Measurements from ENCODE around the gene LIN28A.

The LIN28A gene

DNA sequence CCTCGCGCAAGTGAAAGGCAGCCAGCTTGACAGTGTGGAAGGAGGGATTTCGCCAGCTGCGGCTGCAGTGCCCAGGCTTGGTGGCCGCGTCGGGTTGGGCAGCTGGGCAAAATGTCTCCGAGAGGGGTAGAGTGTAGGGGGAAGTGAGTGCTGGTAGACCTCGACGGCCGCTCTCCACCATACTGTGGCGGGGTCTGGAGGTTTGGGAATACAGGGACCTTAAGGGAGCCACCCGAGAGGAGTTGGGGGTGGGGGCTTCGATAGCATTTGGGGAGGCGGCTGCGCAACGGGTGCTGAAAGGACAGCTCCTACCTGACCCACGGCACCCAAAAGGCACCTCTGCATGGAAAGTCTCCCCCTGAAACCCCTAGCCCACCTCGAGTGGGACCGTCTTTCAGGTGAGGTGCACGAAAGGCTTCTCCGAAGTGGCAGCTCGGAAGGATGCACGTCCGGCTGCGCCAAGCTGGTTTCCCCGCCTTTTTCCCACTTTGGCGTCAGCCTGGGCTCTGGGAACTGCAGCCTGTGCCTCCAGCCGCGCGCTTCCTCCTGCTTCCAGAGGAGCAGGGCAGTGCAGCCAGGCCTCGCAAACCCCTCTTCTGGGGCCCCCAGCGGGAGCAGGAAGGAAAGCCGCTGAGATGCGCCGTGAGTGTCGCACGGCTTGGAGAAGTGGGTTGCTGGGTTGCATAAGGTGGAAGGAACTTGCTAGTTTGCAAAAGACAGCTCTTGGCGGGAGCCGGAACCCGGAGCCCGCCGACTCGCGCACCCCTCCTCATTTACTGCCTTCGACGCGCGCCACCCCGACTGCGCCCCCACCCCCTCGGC lies 61.1 kb downstream of the LIN28A start:
- peak; percentile 71 for ATAC-seq
- TF ChIP-seq ZFP3 (CRISPR knock-in tag; IDR thresholded peaks at IDR 0.05), result peak; percentile 84
- no peak for TF ChIP-seq TOX (CRISPR knock-in tag; IDR thresholded peaks at IDR 0.05; ENCODE audit: borderline replicate concordance)
- TF ChIP-seq, protein P1, sequence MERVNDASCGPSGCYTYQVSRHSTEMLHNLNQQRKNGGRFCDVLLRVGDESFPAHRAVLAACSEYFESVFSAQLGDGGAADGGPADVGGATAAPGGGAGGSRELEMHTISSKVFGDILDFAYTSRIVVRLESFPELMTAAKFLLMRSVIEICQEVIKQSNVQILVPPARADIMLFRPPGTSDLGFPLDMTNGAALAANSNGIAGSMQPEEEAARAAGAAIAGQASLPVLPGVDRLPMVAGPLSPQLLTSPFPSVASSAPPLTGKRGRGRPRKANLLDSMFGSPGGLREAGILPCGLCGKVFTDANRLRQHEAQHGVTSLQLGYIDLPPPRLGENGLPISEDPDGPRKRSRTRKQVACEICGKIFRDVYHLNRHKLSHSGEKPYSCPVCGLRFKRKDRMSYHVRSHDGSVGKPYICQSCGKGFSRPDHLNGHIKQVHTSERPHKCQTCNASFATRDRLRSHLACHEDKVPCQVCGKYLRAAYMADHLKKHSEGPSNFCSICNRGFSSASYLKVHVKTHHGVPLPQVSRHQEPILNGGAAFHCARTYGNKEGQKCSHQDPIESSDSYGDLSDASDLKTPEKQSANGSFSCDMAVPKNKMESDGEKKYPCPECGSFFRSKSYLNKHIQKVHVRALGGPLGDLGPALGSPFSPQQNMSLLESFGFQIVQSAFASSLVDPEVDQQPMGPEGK (CRISPR knock-in tag; IDR thresholded peaks at IDR 0.05; ENCODE audit: borderline replicate concordance), result no peak
- no peak for TF ChIP-seq GLIS3 (CRISPR knock-in tag; IDR thresholded peaks at IDR 0.05)

DNA sequence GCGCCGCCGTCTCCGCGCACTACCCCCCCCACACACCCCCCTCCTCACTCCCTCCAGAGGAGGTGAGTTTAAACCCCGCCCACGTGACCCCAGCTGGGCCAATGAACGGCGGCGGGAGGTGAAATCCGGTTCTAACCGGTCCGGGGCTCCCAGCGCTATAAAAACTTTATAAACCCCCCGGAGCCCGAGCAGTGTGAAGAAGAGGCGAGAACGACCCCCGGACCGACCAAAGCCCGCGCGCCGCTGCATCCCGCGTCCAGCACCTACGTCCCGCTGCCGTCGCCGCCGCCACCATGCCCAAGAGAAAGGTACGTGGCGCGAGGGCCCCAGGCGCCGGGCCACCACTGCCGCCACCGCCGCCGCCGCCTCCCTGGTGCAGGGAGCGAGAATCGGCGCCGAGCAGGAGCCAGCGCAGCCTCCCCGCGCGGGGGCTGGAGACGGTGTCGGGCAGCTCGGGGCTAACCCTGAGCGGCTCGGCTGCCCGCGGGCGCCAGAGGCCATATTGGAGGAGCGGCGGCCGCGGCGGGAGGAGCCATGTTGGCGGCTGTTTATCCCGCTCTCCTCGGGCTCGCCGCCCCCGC lies 61.8 kb downstream of the LIN28A start, which contains the start of gene HMGN2:
Gene HMGN2, plus strand, starts transcription at position 121 of the 581 bp plus-strand sequence. Its CDS starts 173 bp downstream, at position 294.
- peak; percentile 76 for ATAC-seq
- 0 out of 2 replicates have a peak, but pooled peaks have one; percentile 27 for TF ChIP-seq ZNF70 (CRISPR knock-in tag; IDR thresholded peaks at IDR 0.05)
- TF ChIP-seq OSR1 (CRISPR knock-in tag; IDR thresholded peaks at IDR 0.05), result no peak

DNA sequence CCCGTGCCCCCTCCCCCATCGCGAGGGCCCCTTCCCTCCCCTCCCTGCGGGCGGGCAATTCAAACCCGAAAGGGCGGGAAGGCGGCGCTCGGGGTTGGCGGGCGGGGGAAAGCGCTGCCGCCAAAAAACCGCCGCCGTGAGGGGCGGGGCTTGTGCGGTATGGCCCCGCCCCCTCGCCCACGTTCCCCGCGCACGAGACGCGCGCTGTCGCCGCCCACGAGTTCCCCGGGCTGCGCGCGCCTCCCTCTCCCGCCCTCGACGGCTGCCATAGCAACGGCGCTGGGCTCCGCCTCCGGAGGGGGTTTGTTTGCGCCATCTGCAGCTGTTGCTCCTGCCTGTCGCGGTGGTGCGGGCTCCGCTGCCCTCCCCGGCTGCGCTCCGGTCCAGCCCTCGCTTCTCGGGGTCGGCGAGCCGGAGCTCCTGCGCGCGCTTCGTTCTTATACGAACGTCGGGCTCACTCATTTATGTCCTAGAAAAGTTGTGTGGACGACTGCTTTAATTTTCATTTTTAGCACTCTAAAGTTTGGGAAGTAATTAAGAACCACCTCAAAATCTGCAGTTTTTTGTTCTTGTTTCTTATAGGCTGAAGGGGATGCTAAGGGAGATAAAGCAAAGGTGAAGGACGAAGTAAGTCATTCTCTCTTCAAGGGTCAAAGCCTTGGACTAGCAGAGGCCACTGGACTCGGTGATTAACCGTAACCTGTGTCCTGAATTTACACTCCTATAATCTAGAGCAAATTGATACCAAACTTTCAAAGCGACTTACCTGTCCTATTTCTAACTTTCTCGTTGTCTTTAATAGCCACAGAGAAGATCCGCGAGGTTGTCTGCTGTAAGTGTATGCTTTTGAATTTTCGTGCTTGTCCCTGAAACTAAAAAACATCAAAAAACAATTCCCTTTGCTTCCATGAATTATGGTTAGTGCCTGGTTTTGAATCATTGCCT lies 62.6 kb downstream of the LIN28A start:
- ATAC-seq, result peak; percentile 66
- TF ChIP-seq, protein P2, sequence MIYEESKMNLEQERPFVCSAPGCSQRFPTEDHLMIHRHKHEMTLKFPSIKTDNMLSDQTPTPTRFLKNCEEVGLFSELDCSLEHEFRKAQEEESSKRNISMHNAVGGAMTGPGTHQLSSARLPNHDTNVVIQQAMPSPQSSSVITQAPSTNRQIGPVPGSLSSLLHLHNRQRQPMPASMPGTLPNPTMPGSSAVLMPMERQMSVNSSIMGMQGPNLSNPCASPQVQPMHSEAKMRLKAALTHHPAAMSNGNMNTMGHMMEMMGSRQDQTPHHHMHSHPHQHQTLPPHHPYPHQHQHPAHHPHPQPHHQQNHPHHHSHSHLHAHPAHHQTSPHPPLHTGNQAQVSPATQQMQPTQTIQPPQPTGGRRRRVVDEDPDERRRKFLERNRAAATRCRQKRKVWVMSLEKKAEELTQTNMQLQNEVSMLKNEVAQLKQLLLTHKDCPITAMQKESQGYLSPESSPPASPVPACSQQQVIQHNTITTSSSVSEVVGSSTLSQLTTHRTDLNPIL (CRISPR knock-in tag; IDR thresholded peaks at IDR 0.05; ENCODE audit: low read depth), result no peak
- TF ChIP-seq ZNF565 (CRISPR knock-in tag; conservative IDR thresholded peaks at IDR 0.05; ENCODE audit: low read depth), result no peak
- TF ChIP-seq ZNF8 (CRISPR knock-in tag; IDR thresholded peaks at IDR 0.05), result no peak
- TF ChIP-seq, protein P1 (CRISPR knock-in tag; IDR thresholded peaks at IDR 0.05; ENCODE audit: borderline replicate concordance), result no peak
- TF ChIP-seq ZFP3 (CRISPR knock-in tag; IDR thresholded peaks at IDR 0.05), result no peak

DNA sequence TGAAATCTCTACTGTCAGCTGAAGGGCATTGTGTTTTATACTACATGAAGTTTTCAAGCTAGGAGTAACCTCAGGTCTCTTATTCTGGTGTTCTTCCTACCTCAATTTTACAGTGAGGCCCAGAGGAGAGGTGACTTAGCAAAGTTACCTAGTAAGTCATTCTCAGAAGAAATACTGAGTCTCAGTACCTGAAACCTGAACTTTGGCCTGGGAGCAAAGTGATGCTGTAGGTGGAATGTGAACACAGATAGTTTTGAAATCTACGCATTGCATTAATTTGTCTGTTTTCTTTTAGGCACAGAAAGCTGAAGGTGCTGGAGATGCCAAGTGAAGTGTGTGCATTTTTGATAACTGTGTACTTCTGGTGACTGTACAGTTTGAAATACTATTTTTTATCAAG lies 64.2 kb downstream of the LIN28A start:
- no peak for ATAC-seq
- TF ChIP-seq TCF4 (CRISPR knock-in tag; IDR thresholded peaks at IDR 0.05; ENCODE audit: borderline replicate concordance) (no peak), ZNF565 (CRISPR knock-in tag; conservative IDR thresholded peaks at IDR 0.05; ENCODE audit: low read depth) (no peak), PPARA (CRISPR knock-in tag; IDR thresholded peaks at IDR 0.05; ENCODE audit: borderline replicate concordance) (no peak)
- TF ChIP-seq, protein P2 (CRISPR knock-in tag; IDR thresholded peaks at IDR 0.05; ENCODE audit: low read depth), result no peak

DNA sequence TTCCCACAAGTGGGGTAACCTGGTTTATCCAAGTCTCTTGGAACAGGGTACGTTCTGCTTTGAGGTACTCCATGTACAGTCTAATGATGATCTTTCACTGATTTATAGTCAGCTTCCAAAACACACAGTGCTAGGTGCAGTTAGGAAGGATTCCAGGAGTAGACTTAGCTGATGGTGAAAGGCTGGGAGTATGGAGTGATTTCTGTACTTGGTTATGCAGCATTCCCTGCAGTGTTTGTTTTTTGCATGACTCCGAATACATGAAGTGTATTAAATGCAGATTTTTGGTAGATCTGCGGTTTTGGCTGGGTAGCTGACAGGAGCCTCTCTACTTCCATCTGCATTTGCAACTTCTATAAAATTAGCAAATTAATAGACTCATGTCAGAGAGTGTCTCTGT lies 65.4 kb downstream of the LIN28A start:
- TF ChIP-seq ZNF8 (CRISPR knock-in tag; IDR thresholded peaks at IDR 0.05) (no peak), GLIS3 (CRISPR knock-in tag; IDR thresholded peaks at IDR 0.05) (no peak), ISL1 (CRISPR knock-in tag; IDR thresholded peaks at IDR 0.05) (no peak)
- no peak for ATAC-seq

DNA sequence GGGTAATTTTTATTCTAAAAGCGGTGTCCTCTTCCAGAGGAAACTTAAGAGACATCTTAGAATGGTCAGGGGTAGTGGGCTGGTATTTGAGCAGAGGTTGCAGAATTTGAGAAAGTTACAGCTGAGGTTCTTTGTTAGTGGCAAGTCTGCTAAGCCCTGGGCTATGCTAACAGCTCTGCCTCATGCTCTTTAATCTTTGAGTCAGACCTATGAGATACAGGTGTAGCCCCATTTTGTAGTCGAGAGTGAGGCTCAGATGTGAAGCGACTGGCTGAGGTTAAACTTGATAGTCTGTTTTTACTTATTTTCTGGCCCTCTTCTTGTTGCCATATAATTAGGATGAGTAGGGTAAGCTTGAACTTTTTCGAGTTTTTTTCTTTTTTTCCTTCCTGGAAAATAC lies 66.3 kb downstream of the LIN28A start:
- no peak for ATAC-seq
- TF ChIP-seq, protein P3, sequence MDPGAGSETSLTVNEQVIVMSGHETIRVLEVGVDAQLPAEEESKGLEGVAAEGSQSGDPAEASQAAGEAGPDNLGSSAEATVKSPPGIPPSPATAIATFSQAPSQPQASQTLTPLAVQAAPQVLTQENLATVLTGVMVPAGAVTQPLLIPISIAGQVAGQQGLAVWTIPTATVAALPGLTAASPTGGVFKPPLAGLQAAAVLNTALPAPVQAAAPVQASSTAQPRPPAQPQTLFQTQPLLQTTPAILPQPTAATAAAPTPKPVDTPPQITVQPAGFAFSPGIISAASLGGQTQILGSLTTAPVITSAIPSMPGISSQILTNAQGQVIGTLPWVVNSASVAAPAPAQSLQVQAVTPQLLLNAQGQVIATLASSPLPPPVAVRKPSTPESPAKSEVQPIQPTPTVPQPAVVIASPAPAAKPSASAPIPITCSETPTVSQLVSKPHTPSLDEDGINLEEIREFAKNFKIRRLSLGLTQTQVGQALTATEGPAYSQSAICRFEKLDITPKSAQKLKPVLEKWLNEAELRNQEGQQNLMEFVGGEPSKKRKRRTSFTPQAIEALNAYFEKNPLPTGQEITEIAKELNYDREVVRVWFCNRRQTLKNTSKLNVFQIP (CRISPR knock-in tag; IDR thresholded peaks at IDR 0.05; ENCODE audit: borderline replicate concordance, low read depth), result no peak
- TF ChIP-seq ZFP3 (CRISPR knock-in tag; IDR thresholded peaks at IDR 0.05), result no peak
- TF ChIP-seq ZNF565 (CRISPR knock-in tag; conservative IDR thresholded peaks at IDR 0.05; ENCODE audit: low read depth), result no peak
- TF ChIP-seq ISL1 (CRISPR knock-in tag; IDR thresholded peaks at IDR 0.05), result no peak
- no peak for TF ChIP-seq ESRRG (CRISPR knock-in tag; IDR thresholded peaks at IDR 0.05)
- TF ChIP-seq GLIS3 (CRISPR knock-in tag; IDR thresholded peaks at IDR 0.05), result no peak
- TF ChIP-seq ZNF70 (CRISPR knock-in tag; IDR thresholded peaks at IDR 0.05), result no peak
- no peak for TF ChIP-seq ZC3H10 (CRISPR knock-in tag; IDR thresholded peaks at IDR 0.05)
- no peak for TF ChIP-seq PPARA (CRISPR knock-in tag; IDR thresholded peaks at IDR 0.05; ENCODE audit: borderline replicate concordance)
- TF ChIP-seq, protein P1 (CRISPR knock-in tag; IDR thresholded peaks at IDR 0.05; ENCODE audit: borderline replicate concordance), result no peak
- no peak for TF ChIP-seq TOX (CRISPR knock-in tag; IDR thresholded peaks at IDR 0.05; ENCODE audit: borderline replicate concordance)
- TF ChIP-seq, protein P2 (CRISPR knock-in tag; IDR thresholded peaks at IDR 0.05; ENCODE audit: low read depth), result no peak
